ENCODE measurements around the gene ZDBF2.
"Not testable (repeated sequence)": the region's sequence is repeated elsewhere in the genome, so short reads cannot be mapped to it uniquely, and the experiment has no call there.

ZDBF2 gene

DNA sequence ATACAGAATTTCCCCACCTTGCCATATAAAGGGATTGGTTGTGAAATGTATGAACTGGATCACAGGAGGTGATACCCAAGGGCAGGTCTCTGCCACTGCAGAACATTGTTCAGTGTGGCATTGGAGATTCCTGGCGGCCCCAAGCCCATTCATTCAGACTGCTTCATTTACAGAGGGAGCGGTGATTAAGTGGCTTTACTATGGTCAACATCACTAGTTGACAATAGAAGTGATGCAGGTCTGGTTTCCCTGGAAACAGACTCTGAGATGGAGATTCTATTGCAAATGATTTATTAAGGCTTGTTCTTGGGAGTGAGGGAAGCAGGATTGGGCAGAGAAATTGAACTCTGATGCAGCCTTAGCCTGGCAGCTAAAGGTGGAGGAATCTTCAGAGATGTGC, 62.4 kb downstream of the ZDBF2 start:
- DNase-seq: no peak

DNA sequence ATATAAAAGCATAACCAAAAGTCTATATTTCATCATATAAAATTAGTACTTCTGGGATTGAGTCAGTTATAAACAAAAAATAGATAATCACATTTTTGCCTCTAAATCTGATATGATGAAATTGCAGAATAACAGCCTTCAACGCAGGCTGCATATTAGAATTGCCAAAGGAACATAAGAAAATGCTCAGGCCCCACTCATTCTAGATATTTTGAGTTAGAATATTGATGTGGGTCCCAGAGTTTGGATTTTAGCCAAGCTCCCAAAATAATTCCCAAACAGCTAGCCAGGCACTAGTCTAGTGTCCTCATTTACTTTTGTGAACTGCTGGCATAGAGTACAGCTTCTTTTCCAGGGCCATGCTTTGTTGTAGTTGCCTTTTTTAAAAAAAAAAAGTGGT, 63.5 kb downstream of the ZDBF2 start:
- no peak for DNase-seq

DNA sequence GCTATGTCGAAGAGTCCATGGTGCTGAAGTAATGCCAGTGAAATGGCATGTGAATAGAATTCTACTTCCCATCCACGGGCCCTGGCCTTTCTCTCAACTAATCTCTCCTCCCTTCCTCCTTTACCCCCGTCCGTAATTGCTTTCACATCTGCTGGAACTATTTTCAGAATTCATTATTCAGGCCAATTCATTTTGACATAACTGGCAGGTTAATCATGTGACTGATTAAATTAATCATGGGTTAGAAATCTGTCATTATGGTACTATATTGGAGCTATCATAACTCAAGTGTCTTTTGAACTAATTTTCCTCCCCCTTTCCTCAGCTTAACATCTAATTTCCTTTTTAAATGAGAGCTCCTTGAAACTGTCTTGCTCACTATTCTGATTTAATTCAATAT, 66.9 kb downstream of the ZDBF2 start:
- no peak for DNase-seq

DNA sequence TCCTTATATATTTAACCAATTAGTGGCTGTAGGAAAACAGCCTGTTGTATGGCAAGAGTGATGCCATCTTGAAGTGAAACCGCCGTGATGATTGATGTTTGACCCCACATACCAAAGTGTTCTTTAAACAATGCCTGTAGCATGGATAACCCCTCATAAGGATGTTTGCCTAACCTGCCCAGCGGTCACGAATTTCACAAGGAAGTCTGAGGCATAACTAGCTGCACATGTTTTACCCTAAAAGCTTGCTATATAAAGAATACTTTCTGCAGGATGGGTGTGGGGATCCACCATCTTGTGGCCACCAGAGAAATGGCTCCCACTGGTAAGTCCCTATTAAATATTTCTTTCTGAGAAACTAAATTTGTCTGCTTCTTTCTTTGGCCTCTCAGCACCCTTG, 68.7 kb downstream of the ZDBF2 start:
- DNase-seq: no peak

DNA sequence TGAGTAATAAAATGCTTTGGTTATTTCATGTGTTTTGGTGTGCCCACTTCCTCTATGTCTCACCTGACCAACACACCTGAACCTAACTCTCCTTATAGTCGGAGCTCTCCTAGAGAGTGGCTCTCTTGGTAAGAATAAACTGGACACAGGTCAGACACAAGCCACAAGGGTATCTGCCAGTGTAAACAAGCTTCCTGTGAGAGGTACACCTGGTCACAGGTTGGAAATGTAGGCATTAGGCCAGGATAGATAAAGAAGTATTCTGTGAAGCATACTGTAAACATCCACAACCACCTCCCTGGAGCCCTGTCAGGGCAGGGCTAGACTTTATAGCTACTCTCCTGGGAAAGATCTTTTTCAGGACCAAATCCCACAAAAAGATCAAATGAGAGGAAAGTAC, 69.4 kb downstream of the ZDBF2 start:
- no peak for DNase-seq

DNA sequence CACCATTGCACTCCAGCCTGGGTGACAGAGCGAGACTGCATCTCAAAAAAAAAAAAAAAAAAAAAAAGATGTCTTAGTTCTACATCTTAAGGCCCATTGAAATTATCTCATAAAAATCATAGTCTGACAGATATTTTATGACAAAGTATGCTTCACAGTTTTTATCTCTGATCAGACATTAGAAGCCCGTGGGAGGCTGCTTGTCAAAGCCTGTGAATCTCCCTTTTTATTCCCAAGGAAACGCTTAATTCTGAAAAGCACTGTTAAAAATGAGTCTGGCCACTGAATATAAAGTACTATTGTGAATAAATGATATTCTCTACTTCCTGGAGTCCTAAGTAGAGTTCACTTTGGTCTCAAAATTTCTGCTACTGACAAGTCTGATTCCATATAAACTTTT, 71.1 kb downstream of the ZDBF2 start:
- DNase-seq: no peak

DNA sequence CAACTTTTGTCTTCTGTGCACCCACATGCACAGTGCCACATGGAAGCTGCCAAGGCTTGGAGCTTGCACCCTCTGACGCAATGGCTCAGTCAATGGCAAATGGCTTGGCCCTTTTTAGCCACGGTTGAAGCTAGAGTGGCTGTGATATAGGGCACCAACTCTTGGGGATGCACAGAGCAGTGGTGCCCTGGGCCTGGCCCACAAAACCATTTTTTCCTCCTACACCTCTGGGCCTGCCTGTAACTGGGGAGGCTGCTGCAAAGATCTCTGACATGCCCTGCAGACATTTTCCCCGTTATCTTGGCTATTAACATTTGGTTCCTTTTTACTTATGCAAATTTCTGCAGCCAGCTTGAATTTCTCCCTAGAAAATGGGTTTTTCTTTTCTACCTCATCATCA, 74.9 kb downstream of the ZDBF2 start:
- no peak for DNase-seq

DNA sequence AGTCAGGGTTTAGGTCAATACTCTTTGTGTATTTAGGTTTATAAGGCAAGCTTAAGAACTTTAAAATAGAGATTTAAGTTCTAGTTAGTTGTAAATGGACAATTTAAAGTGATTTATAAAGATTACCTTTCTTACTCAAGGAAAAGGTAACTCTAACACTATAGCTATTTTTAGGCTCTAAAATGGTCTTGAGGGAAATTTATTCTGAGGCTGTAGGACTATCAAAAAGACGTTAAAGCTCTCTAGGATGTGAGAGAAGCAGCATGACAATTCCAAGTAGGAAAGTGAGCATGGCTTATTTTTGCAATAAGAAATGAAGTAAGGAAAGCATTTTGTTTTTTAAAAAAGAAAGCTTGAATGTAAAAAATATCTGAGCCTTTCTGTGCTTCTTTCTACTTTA, 78.1 kb downstream of the ZDBF2 start:
- no peak for DNase-seq

DNA sequence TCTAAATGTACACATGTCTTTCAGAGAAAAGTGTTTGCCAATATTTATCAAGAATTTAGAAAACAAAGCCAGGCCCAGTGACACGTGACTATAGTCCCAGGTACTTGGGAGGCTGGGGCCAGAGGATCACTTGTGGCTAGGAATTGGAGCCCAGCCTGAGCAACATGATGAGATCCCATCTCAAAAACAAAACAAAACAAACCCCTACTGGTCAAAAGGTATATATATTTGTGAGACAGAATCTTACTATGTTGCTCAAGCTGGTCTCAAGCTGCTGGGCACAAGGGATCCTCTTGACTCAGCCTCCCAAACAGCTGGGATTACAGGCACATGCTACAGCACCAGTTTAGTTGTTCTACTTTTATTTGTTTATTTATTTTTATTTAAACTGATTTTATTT, 79.2 kb downstream of the ZDBF2 start:
- no peak for DNase-seq

DNA sequence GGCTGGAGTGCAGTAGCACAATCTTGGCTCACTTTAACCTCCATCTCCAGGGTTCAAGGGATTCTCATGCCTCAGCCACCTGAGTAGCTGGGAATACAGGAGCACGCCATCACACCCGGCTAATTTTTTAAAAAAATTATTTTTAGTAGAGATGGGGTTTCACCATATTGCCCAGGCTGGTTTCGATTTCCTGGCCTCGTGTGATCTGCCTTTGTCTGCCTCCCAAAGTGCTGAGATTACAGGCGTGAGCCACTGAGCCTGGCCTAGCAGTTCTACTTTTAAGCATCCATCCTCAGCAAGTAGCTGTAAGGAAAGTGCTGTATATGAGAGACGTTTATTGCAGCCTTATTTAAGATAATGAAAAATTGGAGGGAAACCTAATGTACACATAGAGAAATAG, 79.7 kb downstream of the ZDBF2 start:
- DNase-seq: no peak

DNA sequence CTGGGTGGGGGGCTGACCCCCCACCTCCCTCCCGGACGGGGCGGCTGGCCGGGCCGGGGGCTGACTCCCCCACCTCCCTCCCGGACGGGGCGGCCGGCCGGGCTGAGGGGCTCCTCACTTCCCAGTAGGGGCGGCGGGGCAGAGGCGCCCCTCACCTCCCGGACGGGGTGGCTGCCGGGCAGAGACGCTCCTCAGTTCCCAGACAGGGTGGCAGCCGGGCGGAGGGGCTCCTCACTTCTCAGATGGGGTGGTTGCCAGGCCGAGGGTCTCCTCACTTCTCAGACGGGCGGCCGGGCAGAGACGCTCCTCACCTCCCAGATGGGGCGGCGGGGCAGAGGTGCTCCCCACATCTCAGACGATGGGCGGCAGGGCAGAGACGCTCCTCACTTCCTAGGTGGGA, 82.4 kb downstream of the ZDBF2 start:
- not testable (repeated sequence) for DNase-seq

DNA sequence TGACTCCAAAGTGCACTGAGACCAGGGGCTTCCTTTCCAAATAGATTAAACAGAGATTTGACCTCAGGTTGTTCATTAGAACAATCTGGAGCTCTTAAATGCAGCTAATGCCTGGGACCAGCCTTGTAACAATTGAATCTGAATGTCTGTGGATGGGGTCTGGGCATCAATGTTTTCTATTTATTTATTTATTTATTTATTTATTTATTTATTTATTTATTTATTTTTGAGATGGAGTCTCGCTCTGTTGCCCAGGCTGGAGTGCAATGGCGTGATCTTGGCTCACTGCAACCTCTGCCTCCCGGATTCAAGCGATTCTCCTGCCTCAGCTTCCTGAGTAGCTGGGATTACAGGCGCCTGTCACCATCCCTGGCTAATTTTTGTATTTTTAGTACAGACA, 86.4 kb downstream of the ZDBF2 start:
- not testable (repeated sequence) for DNase-seq

DNA sequence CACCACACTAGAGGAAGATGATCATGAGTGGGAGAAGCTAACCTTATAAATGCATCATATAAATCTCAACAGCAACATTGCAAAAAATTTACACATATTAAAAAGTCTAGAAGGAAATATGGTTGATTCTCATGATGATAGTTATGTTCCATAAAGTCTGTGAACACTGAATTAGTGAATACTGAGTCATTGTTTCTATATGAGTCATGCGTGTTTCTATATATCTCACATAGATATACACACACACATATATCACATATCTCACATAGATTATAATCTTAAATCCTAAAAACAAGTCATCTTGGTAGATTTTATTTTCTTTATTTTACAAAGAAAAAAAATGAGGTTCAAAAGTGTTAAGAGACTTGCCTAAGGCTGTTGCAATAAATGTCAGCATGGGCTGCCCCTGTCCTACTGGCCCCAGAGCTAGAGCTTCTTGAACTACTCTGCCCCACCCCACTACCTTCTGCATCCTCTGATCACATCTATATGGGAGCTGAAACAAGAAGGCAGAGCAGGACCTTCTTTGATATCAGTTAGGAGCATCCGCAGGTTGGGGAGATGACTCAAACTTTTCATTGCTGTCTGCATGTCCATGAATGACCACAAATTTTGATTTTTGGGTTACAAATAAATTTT, 87.1 kb downstream of the ZDBF2 start:
- no peak for DNase-seq
